Small intestine (tissue), 7 donors: ENCODE measurements around the gene FOXK1. TPM values are rescaled to one million over a fixed set of nuclear protein-coding genes. Genes with fewer than 3 reads are reported as not detected.

ENCODE experiments used
- DNase-seq, 2 donors: peaks; one replicate each; pipeline versions ENCODE4 v3.0.0 to v3.0.0-alpha.2; 2013
- FAIRE-seq: peaks from 2 replicates; lab custom pipeline; 2012; peaks lifted over from hg19 to GRCh38; lab: Jason Lieb, UNC
- H3K27ac ChIP-seq, 3 donors: one replicate each; pipeline ENCODE4 v1.5.1; 2013; ENCODE audit warnings: low read length in 2 of 3, mild to moderate bottlenecking in 2 of 3, control low read depth in 1 of 3, inconsistent platforms in 1 of 3, low read depth in 1 of 3, moderate library complexity in 1 of 3
- H3K27me3 ChIP-seq, 3 donors: one replicate each; pipeline ENCODE4 v1.6.1; 2013; ENCODE audit warnings: low read length in 3 of 3, inconsistent platforms in 1 of 3; ENCODE audit not compliant: control insufficient read depth in 3 of 3, insufficient read depth in 3 of 3
- H3K36me3 ChIP-seq, 3 donors: one replicate each; pipeline ENCODE4 v1.6.1; 2013; ENCODE audit warnings: low read length in 3 of 3, inconsistent platforms in 1 of 3, low read depth in 1 of 3, mild to moderate bottlenecking in 1 of 3, moderate library complexity in 1 of 3; ENCODE audit not compliant: control insufficient read depth in 3 of 3, insufficient read depth in 2 of 3
- H3K4me1 ChIP-seq, 3 donors: one replicate each; pipeline ENCODE4 v1.6.1; 2013; ENCODE audit warnings: low read length in 2 of 3, inconsistent platforms in 1 of 3, low read depth in 1 of 3, mild to moderate bottlenecking in 1 of 3, moderate library complexity in 1 of 3; ENCODE audit not compliant: control insufficient read depth in 3 of 3, insufficient read depth in 2 of 3
- H3K4me3 ChIP-seq, 3 donors: one replicate each; pipeline ENCODE4 v1.5.1; 2013; ENCODE audit warnings: low read length in 3 of 3, control low read depth in 1 of 3, inconsistent platforms in 1 of 3, low read depth in 1 of 3, mild to moderate bottlenecking in 1 of 3, moderate library complexity in 1 of 3
- H3K9me3 ChIP-seq, 2 donors: one replicate each; pipeline ENCODE4 v1.6.1; 2013; ENCODE audit warnings: low read depth in 1 of 2, low read length in 1 of 2; ENCODE audit not compliant: control insufficient read depth in 2 of 2, insufficient read depth in 1 of 2
- WGBS, 3 donors: extraction: QIAGEN DNeasy Blood & Tissue Kit; methylation state at CpG; one replicate each; pipeline ENCODE4 v1.1.7; 2013; 5-methylcytosine and 5-hydroxymethylcytosine counted together
- polyA plus RNA-seq, 4 donors: library from polyadenylated mRNA; stranded (reverse) in 3 of 4; unstranded in 1 of 4; fragments of 200-250 nt in 3 of 4; fragments of 120-200 nt in 1 of 4; gene quantifications; one replicate each; pipeline versions ENCODE4 v1.2.1 to v1.2.3, GENCODE V29; 2013
- donor health status: healthy with polysubstance abuse.
- donor health status: control.
- donor health status: control.
- donor health status: Bipolar disorder and iron deficiency.
- donor health status: healthy.

FOXK1 gene
- polyA plus RNA-seq, 4 donors, result 1.4 to 12.5 (median 6.2) TPM

- 92 to 94% (median 94%) methylated on average over 26 to 29 of the region's 29 CpGs for WGBS, 3 donors
- DNase-seq, result no peak
- FAIRE-seq, result no peak
- Histone ChIP-seq H3K4me1 (peaks cover 0 to 6% (median 0%) of the 10 kb centered on the region in 3 donors), H3K27ac (no peak overlapping the region), H3K36me3 (peaks cover 0 to 55% (median 0%) of the 10 kb centered on the region in 3 donors), H3K4me3 (no peak overlapping the region), H3K9me3 (peaks cover 0 to 5% of the 10 kb centered on the region in 2 donors), H3K27me3 (no peaks in the 10 kb centered on the region)
These were observed 35.1 kb downstream of the FOXK1 start for GRCh38 chr7:4716946-4717795.

GRCh38 chr7:4718075-4718474 lies 36.0 kb downstream of the FOXK1 start:
- DNase-seq, result no peak
- Histone ChIP-seq H3K27me3 (no peaks in the 10 kb centered on the region), H3K9me3 (peaks cover 0 to 5% of the 10 kb centered on the region in 2 donors), H3K4me1 (no peaks in the 10 kb centered on the region), H3K36me3 (peaks cover 0 to 64% (median 0%) of the 10 kb centered on the region in 3 donors), H3K27ac (no peak overlapping the region), H3K4me3 (no peak overlapping the region)
- FAIRE-seq, result no peak
- WGBS, 3 donors, result 92 to 95% (median 94%) methylated on average over 22 of the region's 22 CpGs

GRCh38 chr7:4720225-4720624 lies 38.1 kb downstream of the FOXK1 start:
- Histone ChIP-seq H3K27ac (no peak overlapping the region), H3K9me3 (peaks cover 0 to 5% of the 10 kb centered on the region in 2 donors), H3K36me3 (peaks cover 0 to 75% (median 0%) of the 10 kb centered on the region in 3 donors), H3K4me3 (no peak overlapping the region), H3K27me3 (no peaks in the 10 kb centered on the region), H3K4me1 (peaks cover 0 to 10% (median 0%) of the 10 kb centered on the region in 3 donors)
- DNase-seq (no peak), FAIRE-seq (no peak)
- WGBS, 3 donors, result 69 to 91% (median 85%) methylated on average over 3 of the region's 3 CpGs

GRCh38 chr7:4722308-4722707 lies 40.2 kb downstream of the FOXK1 start:
- Histone ChIP-seq H3K4me3 (no peak overlapping the region), H3K27ac (no peak overlapping the region), H3K9me3 (no peaks in the 10 kb centered on the region), H3K27me3 (no peaks in the 10 kb centered on the region), H3K4me1 (peaks cover 0 to 16% (median 0%) of the 10 kb centered on the region in 3 donors), H3K36me3 (peaks cover 0 to 73% (median 0%) of the 10 kb centered on the region in 3 donors)
- FAIRE-seq (no peak), DNase-seq (no peak)
- WGBS, 3 donors, result 91 to 94% (median 91%) methylated on average over 20 of the region's 20 CpGs

- H3K9me3 ChIP-seq, result no peaks in the 10 kb centered on the region
- H3K27ac ChIP-seq, result no peak overlapping the region
- H3K36me3 ChIP-seq, result peaks cover 0 to 74% (median 0%) of the 10 kb centered on the region in 3 donors
- DNase-seq (no peak), FAIRE-seq (no peak)
- H3K4me1 ChIP-seq, result peaks cover 0 to 16% (median 0%) of the 10 kb centered on the region in 3 donors
- H3K27me3 ChIP-seq, result no peaks in the 10 kb centered on the region
- no peak overlapping the region for H3K4me3 ChIP-seq
- 85 to 92% (median 92%) methylated on average over 30 of the region's 30 CpGs for WGBS, 3 donors
These were observed 41.0 kb downstream of the FOXK1 start for GRCh38 chr7:4722960-4723630.

- peaks cover 0 to 73% (median 0%) of the 10 kb centered on the region in 3 donors for H3K36me3 ChIP-seq
- no peak for DNase-seq
- H3K4me3 ChIP-seq, result peak overlapping the region in 2 of 3 donors; percentile 43 to 44
- FAIRE-seq, result no peak
- H3K27ac ChIP-seq, result peak overlapping the region; percentile 33 to 92 (median 90)
- WGBS, 3 donors, result 48 to 68% (median 49%) methylated on average over 5 to 6 of the region's 6 CpGs
- H3K9me3 ChIP-seq, result no peaks in the 10 kb centered on the region
- H3K4me1 ChIP-seq, result peaks cover 0 to 16% (median 0%) of the 10 kb centered on the region in 3 donors
- no peaks in the 10 kb centered on the region for H3K27me3 ChIP-seq
These were observed 42.5 kb downstream of the FOXK1 start for GRCh38 chr7:4724648-4725013.

- no peak for FAIRE-seq
These were observed 43.1 kb downstream of the FOXK1 start for GRCh38 chr7:4725014-4725849.

More at GRCh38 chr7:4725014-4725849, 43.1 kb downstream of the FOXK1 start:
- peaks cover 0 to 79% (median 0%) of the 10 kb centered on the region in 3 donors for H3K36me3 ChIP-seq
- peaks cover 0 to 16% (median 0%) of the 10 kb centered on the region in 3 donors for H3K4me1 ChIP-seq
- no peaks in the 10 kb centered on the region for H3K27me3 ChIP-seq
- 39 to 49% (median 42%) methylated on average over 47 to 48 of the region's 48 CpGs for WGBS, 3 donors
- peak overlapping the region; percentile 63 to 92 (median 90) for H3K27ac ChIP-seq
- no peaks in the 10 kb centered on the region for H3K9me3 ChIP-seq
- peak; percentile 34 to 55 for DNase-seq
- H3K4me3 ChIP-seq, result peak overlapping the region; percentile 29 to 44 (median 43)
